Neural progenitor cell (in vitro differentiated cells): ENCODE measurements around the gene SYNDIG1L.
"Not testable (repeated sequence)": the region's sequence is repeated elsewhere in the genome, so short reads cannot be mapped to it uniquely, and the experiment has no call there.

Experiments used
- CTCF ChIP-seq: fragments of 200-600 bp; sonication (generic); IDR thresholded peaks from 2 replicates; pipeline ENCODE4 v1.5.1; 2017; ENCODE audit warnings: antibody characterized with exemption, mild to moderate bottlenecking
- EZH2 ChIP-seq: fragments of 200-600 bp; sonication (generic); IDR thresholded peaks from 2 replicates; pipeline ENCODE4 v1.6.1; 2017; ENCODE audit warnings: antibody characterized with exemption, mild to moderate bottlenecking, moderate library complexity
- EZH2phosphoT487 ChIP-seq: fragments of 200-600 bp; sonication (generic); IDR thresholded peaks from 2 replicates; pipeline ENCODE4 v1.6.1; 2017; ENCODE audit warnings: antibody characterized with exemption

DNA sequence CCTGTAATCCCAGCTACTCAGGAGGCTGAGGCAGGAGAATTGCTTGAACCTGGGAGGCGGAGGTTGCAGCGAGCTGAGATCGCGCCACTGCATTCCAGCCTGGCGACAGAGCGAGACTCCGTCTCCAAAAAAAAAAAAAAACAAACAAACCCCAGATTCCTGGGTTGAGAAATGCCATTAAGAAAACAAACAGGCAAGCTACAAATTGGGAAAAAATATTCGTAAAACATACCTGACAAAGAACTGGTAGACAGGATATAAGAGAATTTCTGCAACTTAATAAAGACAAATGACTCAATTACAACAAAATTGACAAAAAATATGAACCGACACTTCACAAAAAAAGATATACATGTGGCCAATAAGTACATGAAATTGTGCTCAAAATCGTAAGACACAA is 44.4 kb downstream of the SYNDIG1L start:
- not testable (repeated sequence) for TF ChIP-seq CTCF, EZH2, EZH2phosphoT487
